HCT116 (cell line): ENCODE data around the gene PTPN20. TPM values are rescaled to one million over a fixed set of nuclear protein-coding genes. Genes with fewer than 3 reads are reported as not detected.

Experiments
- ATAC-seq: fragments of 200-7000 bp; cut with Tn5 transposase; 2 replicates; pipeline ENCODE4 v1.9.1; 2020; ENCODE audit warnings: mild to moderate bottlenecking, moderate library complexity
- BruUV-seq: library from RNA; stranded (reverse); fragments of 400-500 nt; replicated peaks from 2 replicates; lab custom pipeline; 2021; lab: Mats Ljungman, UMichigan
- CTCF ChIA-PET: fragments of 300-600 bp; sonication (Branson Sonifier 250); formaldehyde crosslinking; loops from one replicate; lab custom pipeline; 2021; ENCODE audit warnings: antibody characterized with exemption; lab: Charles Lee
- POLR2A ChIA-PET: fragments of 300-600, 350-600 bp; sonication (Branson Sonifier 250); formaldehyde crosslinking; loops from one replicate; lab custom pipeline; 2021; ENCODE audit warnings: antibody characterized with exemption; lab: Charles Lee
- RAD21 ChIA-PET, 2 experiments: fragments of 300-600 bp; sonication (Branson Sonifier 250); formaldehyde crosslinking; loops; one replicate each; lab custom pipeline; 2023; ENCODE audit warnings: low total read pairs in 2 of 2; ENCODE audit not compliant: uncharacterized antibody in 2 of 2, unreplicated experiment in 2 of 2, low non-redundant PET in 1 of 2; lab: Charles Lee
- DNase-seq: peaks from one replicate; pipeline ENCODE4 v3.0.0-alpha.2; 2010; ENCODE audit warnings: low read depth, low spot score
- H2AFZ ChIP-seq: fragments of 200-600 bp; shearing (Covaris generic), sonication (generic); 2 replicates; pipeline ENCODE4 v1.6.1; 2017; ENCODE audit warnings: low read depth, mixed run types, mixed read lengths, antibody characterized with exemption, low read length; ENCODE audit not compliant: poor library complexity, severe bottlenecking
- H3K27ac ChIP-seq: 2 replicates; pipeline ENCODE4 v1.5.1; 2012; ENCODE audit warnings: low read depth, low read length
- H3K27me3 ChIP-seq: fragments of 200-600 bp; sonication (generic); 2 replicates; pipeline ENCODE4 v1.6.1; 2016; ENCODE audit warnings: mixed run types, low read length, mixed read lengths; ENCODE audit not compliant: insufficient read depth
- H3K36me3 ChIP-seq, 2 experiments: fragments of 200-500 bp in 1 of 2; fragments of 200-600 bp in 1 of 2; sonication (Bioruptor generic) in 1 of 2; sonication (generic) in 1 of 2; 2 replicates each; pipeline versions ENCODE4 v1.5.1 to v1.6.1; 2014 to 2016; ENCODE audit warnings: low read length in 2 of 2, inconsistent platforms in 1 of 2, mixed read lengths in 1 of 2, mixed run types in 1 of 2; ENCODE audit not compliant: insufficient read depth in 2 of 2, control insufficient read depth in 1 of 2
- H3K4me1 ChIP-seq, 2 experiments: fragments of 200-600 bp in 1 of 2; sonication (generic) in 1 of 2; 2 replicates each; pipeline versions ENCODE4 v1.5.1 to v1.6.1; 2012 to 2017; ENCODE audit warnings: low read length in 2 of 2, inconsistent platforms in 1 of 2, mild to moderate bottlenecking in 1 of 2, mixed read lengths in 1 of 2, mixed run types in 1 of 2, moderate library complexity in 1 of 2; ENCODE audit not compliant: insufficient read depth in 2 of 2, control insufficient read depth in 1 of 2
- H3K4me2 ChIP-seq: fragments of 200-600 bp; sonication (generic); 2 replicates; pipeline ENCODE4 v1.6.1; 2017; ENCODE audit warnings: mixed run types, low read length, mixed read lengths
- H3K4me3 ChIP-seq, 2 experiments: fragments of 200-600 bp in 1 of 2; sonication (generic) in 1 of 2; replicated peaks in 1 of 2; 2 replicates each; pipeline ENCODE4 v1.5.1; 2011 to 2016; ENCODE audit warnings: low read length in 2 of 2, control low read depth in 1 of 2, low read depth in 1 of 2, mild to moderate bottlenecking in 1 of 2, mixed read lengths in 1 of 2, mixed run types in 1 of 2
- H3K79me2 ChIP-seq: fragments of 200-600 bp; sonication (generic); 2 replicates; pipeline ENCODE4 v1.6.1; 2017; ENCODE audit warnings: mild to moderate bottlenecking, mixed run types, low read length, moderate library complexity, mixed read lengths; ENCODE audit not compliant: insufficient read depth
- H3K9ac ChIP-seq: fragments of 200-600 bp; sonication (generic); 2 replicates; pipeline ENCODE4 v1.6.1; 2016; ENCODE audit warnings: low read length, mixed read lengths
- H3K9me2 ChIP-seq: fragments of 200-600 bp; sonication (generic), shearing (Covaris generic); 2 replicates; pipeline ENCODE4 v1.6.1; 2017; ENCODE audit warnings: mixed run types, mild to moderate bottlenecking, moderate library complexity; ENCODE audit not compliant: insufficient read depth
- H3K9me3 ChIP-seq, 2 experiments: fragments of 200-500 bp in 1 of 2; fragments of 200-600 bp in 1 of 2; sonication (Bioruptor generic) in 1 of 2; sonication (generic) in 1 of 2; 2 replicates each; pipeline ENCODE4 v1.6.1; 2014 to 2017; ENCODE audit warnings: low read length in 2 of 2, mixed read lengths in 2 of 2, inconsistent platforms in 1 of 2, low read depth in 1 of 2, mild to moderate bottlenecking in 1 of 2, mixed run types in 1 of 2, moderate library complexity in 1 of 2; ENCODE audit not compliant: control insufficient read depth in 1 of 2, insufficient read depth in 1 of 2
- H4K20me1 ChIP-seq: fragments of 200-600 bp; sonication (generic), shearing (Covaris generic); 2 replicates; pipeline ENCODE4 v1.6.1; 2017; ENCODE audit warnings: mixed run types, mild to moderate bottlenecking, moderate library complexity; ENCODE audit not compliant: insufficient read depth
- CBX3 ChIP-seq: IDR thresholded peaks from 2 replicates; pipeline ENCODE4 v1.6.1; 2012; ENCODE audit warnings: low read depth
- CTCF ChIP-seq, 3 experiments: fragments of 200-600 bp in 1 of 3; sonication (generic) in 1 of 3; IDR thresholded peaks in 2 of 3; conservative IDR thresholded peaks in 1 of 3; 2 replicates each; pipeline ENCODE4 v1.5.1; 2012 to 2017; ENCODE audit warnings: low read depth in 2 of 3, low read length in 2 of 3, antibody characterized with exemption in 1 of 3, borderline replicate concordance in 1 of 3, control low read depth in 1 of 3, mild to moderate bottlenecking in 1 of 3, mixed read lengths in 1 of 3, mixed run types in 1 of 3, moderate library complexity in 1 of 3; ENCODE audit not compliant: insufficient read depth in 1 of 3
- POLR2AphosphoS5 ChIP-seq: IDR thresholded peaks from 2 replicates; pipeline ENCODE4 v1.6.1; 2011; ENCODE audit warnings: mild to moderate bottlenecking, low read depth, low read length, moderate library complexity
- RAD21 ChIP-seq: IDR thresholded peaks from 2 replicates; pipeline ENCODE4 v1.6.1; 2012; ENCODE audit warnings: low read depth, mild to moderate bottlenecking
- REST ChIP-seq: IDR thresholded peaks from 2 replicates; pipeline ENCODE4 v1.6.1; 2012; ENCODE audit warnings: low read depth
- SIN3A ChIP-seq: IDR thresholded peaks from 2 replicates; pipeline ENCODE4 v1.6.1; 2012; ENCODE audit warnings: low read depth
- ZNF274 ChIP-seq: fragments of 200-500 bp; sonication (Bioruptor generic); IDR thresholded peaks from 2 replicates; pipeline ENCODE4 v1.6.1; 2014; ENCODE audit warnings: mild to moderate bottlenecking, low read depth, low read length, inconsistent platforms
- intact Hi-C: fragments of 100-400 bp; cut with micrococcal nuclease; formaldehyde crosslinking; loops from 2 replicates; pipeline ENCODE4 v1.10.0; 2022
- total RNA-seq: library from RNA; stranded (reverse); gene quantifications from one replicate; pipeline ENCODE4 v1.2.1, GENCODE V29; 2021; ENCODE audit not compliant: unreplicated experiment

PTPN20 gene
- total RNA-seq, 1 experiment from 2014 or later, result not detected

GRCh38 chr10:47034441-47035051 is 123.3 kb downstream of the PTPN20 start:
- Histone ChIP-seq H3K4me1 (0 out of 4 replicates have a peak, but pooled peaks cover 0 to 5% of the 10 kb centered on the region in 2 experiments), H2AFZ (no peak overlapping the region), H3K9ac (no peak overlapping the region), H3K4me2 (no peak overlapping the region), H3K9me3 (no peaks in the 10 kb centered on the region), H3K27me3 (no peaks in the 10 kb centered on the region; the same call in 1 of the 2 replicates), H3K36me3 (no peaks in the 10 kb centered on the region)
- ChIA-PET RAD21 (no interaction called here), POLR2A (no interaction called here)
- no TSS peak for BruUV-seq
- ATAC-seq, result no peak
- TF ChIP-seq REST, result no peak
- no peak for TF ChIP-seq CTCF (IDR thresholded peaks at IDR 0.05 in 2 of 3, conservative IDR thresholded peaks at IDR 0.05 in 1 of 3; ENCODE audit: borderline replicate concordance in 1 of 3, insufficient read depth in 1 of 3, low read depth in 2 of 3, low read length in 2 of 3)
- no peak for TF ChIP-seq SIN3A
- no peak for TF ChIP-seq POLR2AphosphoS5
- no peak for TF ChIP-seq CBX3
- TF ChIP-seq ZNF274, result no peak
- TF ChIP-seq RAD21, result no peak
- TF ChIP-seq, all 23 proteins: peak for 0
- H3K27ac ChIP-seq, result no peak overlapping the region
- no peaks in the 10 kb centered on the region for H4K20me1 ChIP-seq
- no peaks in the 10 kb centered on the region for H3K9me2 ChIP-seq
- intact Hi-C loops, result no loop called here
- H3K79me2 ChIP-seq, result no peaks in the 10 kb centered on the region
- no peak overlapping the region for H3K4me3 ChIP-seq
- CTCF ChIA-PET, result interaction anchor here (0.6 kb wide), 1 partner anchor 278 kb away, joined by 3 read pairs; no protein-coding TSS in a partner anchor
- no peak for DNase-seq
